NCI-H128 (cell line): ENCODE results near the gene SLC5A10.
"Not testable (repeated sequence)": the region's sequence is repeated elsewhere in the genome, so short reads cannot be mapped to it uniquely, and the experiment has no call there.

Experiments used
- DNase-seq: peaks from one replicate; lab custom pipeline; 2025; ENCODE audit not compliant: unreplicated experiment; lab: John Stamatoyannopoulos, UW

Gene SLC5A10

GRCh38 chr17:19038730-19039129 lies 86.8 kb downstream of the SLC5A10 start:
- not testable (repeated sequence) for DNase-seq

GRCh38 chr17:19040350-19040749 lies 88.4 kb downstream of the SLC5A10 start:
- not testable (repeated sequence) for DNase-seq

GRCh38 chr17:19041871-19042270 lies 89.9 kb downstream of the SLC5A10 start:
- DNase-seq = not testable (repeated sequence)

GRCh38 chr17:19042369-19042768 lies 90.4 kb downstream of the SLC5A10 start:
- DNase-seq = not testable (repeated sequence)

GRCh38 chr17:19043032-19043431 lies 91.1 kb downstream of the SLC5A10 start:
- not testable (repeated sequence) for DNase-seq

GRCh38 chr17:19044643-19045042 lies 92.7 kb downstream of the SLC5A10 start:
- DNase-seq = not testable (repeated sequence)

- not testable (repeated sequence) for DNase-seq
Observed at GRCh38 chr17:19046782-19047375, 94.9 kb downstream of the SLC5A10 start, which contains the start of gene GRAP. Gene GRAP, minus strand, starts transcription at chr17:19046957. Its CDS starts 31 bp downstream, at chr17:19046926.

- not testable (repeated sequence) for DNase-seq
Observed at GRCh38 chr17:19047510-19047909, 95.5 kb downstream of the SLC5A10 start.

- not testable (repeated sequence) for DNase-seq
Observed at GRCh38 chr17:19048826-19049225, 96.9 kb downstream of the SLC5A10 start.

- not testable (repeated sequence) for DNase-seq
Observed at GRCh38 chr17:19055447-19055846, 103.5 kb downstream of the SLC5A10 start.

- DNase-seq = not testable (repeated sequence)
Observed at GRCh38 chr17:19062009-19062717, 110.2 kb downstream of the SLC5A10 start.

- not testable (repeated sequence) for DNase-seq
Observed at GRCh38 chr17:19062718-19063325, 110.9 kb downstream of the SLC5A10 start.

- DNase-seq = not testable (repeated sequence)
Observed at GRCh38 chr17:19063326-19063956, 111.5 kb downstream of the SLC5A10 start.

- not testable (repeated sequence) for DNase-seq
Observed at GRCh38 chr17:19064378-19064777, 112.4 kb downstream of the SLC5A10 start.

GRCh38 chr17:19070318-19071168 lies 118.6 kb downstream of the SLC5A10 start:
- DNase-seq = not testable (repeated sequence)
